Dorsolateral prefrontal cortex (tissue), 118 donors: ENCODE measurements around the gene KIAA1328. TPM values are rescaled to one million over a fixed set of nuclear protein-coding genes. Genes with fewer than 3 reads are reported as not detected.

ENCODE experiments used
- total RNA-seq, 120 experiments: library from RNA; stranded (reverse); gene quantifications; one replicate each; pipeline versions ENCODE4 v1.2.3 to v1.2.4, GENCODE V29; 2022

Gene KIAA1328
- total RNA-seq, 120 experiments from 2014 or later, result 14.8 to 32.4 (median 22.5) TPM

Other genes with a start within 250 kb of the KIAA1328 start
- gene TPGS2, start 125 bp upstream of the KIAA1328 start, total RNA-seq, result 100 to 1,000 TPM in 86 of 120 experiments, 10 to 100 TPM in 34; 69.9 to 161 (median 110) TPM